HUDEP-2 (cell line): ENCODE results near the gene SPATS1.

Experiments used
- DNase-seq, 76 experiments: peaks; one replicate each; lab custom pipeline; 2025; ENCODE audit not compliant: unreplicated experiment in 76 of 76; lab: John Stamatoyannopoulos, UW

Gene SPATS1, protein sequence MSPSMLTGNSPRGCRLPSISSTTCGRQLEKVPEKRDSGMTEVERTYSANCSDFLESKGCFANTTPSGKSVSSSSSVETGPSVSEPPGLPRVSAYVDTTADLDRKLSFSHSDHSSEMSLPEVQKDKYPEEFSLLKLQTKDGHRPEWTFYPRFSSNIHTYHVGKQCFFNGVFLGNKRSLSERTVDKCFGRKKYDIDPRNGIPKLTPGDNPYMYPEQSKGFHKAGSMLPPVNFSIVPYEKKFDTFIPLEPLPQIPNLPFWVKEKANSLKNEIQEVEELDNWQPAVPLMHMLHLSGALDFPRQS

DNA sequence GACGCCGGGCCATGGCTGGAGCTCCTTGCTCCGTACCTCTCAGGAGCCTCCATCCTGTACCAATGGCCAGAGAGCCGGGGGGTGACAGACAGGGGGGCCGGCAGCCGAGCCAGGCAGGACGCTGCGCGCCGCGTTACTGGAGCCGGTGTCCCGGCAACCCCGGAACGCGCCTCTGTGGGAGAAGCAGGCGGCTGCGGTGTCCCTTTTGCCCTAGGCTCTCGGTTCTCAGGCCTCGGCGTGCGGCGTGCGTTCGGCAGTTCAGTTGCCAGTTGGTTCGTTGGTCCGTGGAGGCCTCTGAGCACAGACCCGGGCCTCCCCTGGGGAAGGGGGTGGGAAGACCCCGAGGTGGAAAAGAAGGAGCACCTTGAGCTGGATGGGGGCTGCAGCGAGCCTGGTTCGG is at the start of gene SPATS1:
SPATS1 (plus strand) TSS at position 162 of the 400 bp plus-strand sequence. CDS start 446 bp downstream, outside the sequence.
- DNase-seq: no peak

DNA sequence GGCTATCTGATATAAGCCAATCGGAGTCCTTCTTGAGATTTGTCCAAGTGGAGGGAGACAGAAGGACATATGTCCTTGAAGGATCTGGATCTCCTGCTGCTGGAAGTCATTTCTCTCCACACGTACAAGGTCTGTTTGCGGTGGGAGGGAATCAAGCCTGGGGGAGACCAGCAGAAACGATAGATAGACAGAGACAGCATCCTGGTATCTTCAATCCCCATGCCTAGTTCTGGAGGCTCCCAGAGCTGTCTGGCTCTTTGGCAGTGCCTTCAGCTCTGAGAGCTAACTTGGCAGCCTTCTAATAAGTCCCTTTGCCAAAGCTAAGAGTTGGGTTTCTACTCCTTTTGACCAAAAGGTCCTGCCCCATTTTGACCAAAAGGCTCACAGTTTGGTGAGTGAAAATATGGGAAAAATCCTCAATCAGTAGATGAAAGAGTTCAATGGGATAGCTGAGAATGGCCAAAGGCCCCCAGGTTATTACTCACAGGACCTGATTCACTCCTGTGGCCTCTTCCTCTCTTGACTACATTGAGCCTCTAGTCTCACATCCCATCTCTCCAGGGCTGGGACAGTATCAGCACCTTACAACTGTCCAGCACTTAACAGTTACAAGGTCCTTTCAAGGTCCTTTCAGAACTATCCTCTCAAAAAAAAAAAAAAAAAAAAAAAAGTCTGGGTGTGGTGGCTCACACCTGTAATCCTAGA is 49.6 kb upstream of the SPATS1 start:
- DNase-seq: no peak

DNA sequence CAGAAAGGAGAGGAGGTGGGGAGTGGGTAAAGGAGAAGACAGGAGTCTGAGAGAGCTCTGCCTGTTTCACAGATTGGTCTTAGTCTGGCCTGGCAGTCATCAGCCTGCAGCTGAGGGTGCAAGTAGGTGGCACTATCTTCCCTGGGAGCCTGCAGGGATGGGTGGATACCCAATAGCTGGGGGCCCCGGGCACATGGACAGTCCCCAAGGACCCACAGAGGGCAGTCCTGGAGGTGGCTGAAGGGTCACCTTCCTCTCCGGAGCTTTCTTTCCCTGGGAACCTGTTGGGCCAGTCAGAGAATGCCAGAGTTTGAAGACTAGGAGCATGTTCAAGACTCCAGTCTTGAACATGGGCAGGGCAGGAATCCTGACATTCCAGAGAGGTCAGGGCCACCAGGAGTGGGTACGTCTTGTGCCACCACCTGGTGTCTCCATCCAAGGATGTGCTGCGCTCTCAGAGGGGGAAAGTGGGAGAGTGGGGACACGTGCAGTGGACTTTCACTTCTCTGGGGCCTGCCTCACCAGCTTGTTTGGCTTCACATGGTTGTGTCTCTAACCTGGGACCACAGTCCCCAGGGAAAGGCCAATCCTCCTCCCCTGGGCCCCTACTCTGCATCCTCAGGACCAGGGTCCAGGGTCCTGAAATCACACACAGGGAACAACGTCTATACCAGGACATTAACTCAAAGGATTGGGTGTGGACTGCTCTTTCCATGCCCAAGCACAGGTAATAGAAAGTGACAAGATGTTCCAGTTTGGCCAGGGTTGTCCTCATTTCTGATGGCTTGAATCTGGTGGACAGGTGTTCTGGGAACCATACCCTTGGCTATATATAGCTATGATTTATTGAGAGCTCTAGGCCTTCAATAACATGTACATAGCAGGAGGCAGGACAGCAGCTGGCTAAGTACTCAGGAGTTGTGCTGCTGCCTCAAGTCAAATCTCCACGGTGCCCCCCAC is 47.3 kb upstream of the SPATS1 start:
- no peak for DNase-seq

DNA sequence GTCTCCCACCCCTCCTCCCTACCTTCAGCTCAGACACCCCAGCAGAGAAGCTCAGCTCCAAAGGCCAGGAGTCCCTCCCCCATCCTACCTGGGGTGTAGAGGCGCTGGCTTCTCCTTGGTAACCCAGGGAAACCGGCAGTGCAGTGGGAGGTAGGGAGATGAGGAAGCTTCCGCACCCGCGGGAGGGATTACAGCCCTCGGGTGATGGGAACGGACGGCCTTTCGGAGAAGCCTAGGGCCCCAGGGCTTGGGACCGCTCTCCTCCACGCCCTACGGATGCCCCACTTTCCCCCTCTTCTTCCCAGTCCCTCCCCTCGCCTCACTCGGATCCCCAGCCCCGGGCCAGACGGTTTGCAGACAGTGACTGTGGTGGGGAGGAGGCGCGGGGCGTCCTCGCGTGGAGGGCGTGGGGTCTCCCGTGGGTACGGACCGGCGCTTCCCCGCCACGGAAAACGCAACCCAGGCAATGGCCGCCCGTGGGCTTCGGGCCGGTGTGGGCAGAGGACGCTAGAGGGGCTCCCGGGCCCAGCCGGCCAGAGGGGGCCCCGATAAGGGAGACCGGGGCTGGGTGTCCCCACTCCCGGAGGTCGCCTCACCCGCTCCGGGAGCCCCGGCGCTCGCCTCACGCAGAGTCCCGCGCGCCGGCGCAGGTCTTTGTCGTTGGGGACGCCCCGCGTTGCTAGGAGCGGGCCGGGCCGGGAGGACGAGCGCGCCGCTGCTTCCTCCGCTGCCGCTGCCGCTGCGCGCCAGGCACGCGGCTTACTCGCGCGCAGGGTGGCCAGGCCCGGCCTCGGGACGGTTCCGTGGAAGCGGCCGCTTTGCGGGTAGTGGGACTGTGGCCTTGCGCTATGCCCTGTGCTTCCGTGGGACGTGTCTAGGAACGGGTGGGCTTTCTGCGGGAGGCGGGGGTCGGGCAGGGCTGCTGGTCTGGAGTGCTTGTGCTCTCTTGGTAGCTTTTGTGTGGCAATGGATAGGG is 45.1 kb upstream of the SPATS1 start:
- peak in 5 of 76 experiments; percentile 15 to 54 (median 21) for DNase-seq

DNA sequence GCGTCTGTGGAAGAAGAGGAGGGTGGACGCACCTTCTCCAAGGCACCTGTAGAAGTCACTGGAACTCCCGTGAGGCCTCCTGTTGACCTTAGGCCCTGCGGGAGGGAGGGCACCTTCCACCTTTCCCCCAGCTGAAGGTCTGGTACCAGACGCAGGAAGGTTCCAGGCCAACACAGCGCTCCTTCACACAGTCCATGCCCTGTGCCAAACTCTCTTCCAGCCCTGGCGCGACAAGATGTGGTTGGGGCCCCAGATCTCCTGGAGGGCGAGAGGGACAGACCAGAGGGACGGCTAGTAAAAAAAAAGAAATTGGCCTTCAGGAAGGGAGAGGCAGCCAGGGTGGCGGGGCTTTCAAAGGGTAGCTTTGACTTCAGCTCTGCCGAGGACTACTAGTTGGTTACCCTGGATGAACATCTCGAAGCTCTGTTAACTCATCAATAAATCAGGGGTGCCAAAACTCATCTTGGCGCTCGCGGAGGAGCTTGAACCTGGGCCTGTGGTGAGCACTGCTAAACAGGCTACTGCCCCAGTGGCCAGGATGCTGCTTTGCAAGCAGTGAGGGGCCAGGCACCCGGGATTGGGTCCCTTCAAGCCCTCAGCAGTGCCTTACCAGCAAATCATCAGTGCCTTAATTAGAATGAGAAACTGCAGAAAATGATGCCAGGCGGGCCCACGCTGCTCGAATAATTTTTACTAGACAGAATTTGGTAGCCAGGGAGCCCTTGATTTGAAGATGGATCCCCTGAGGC is 44.2 kb upstream of the SPATS1 start:
- peak in 1 of 76 experiments; percentile 8 for DNase-seq

DNA sequence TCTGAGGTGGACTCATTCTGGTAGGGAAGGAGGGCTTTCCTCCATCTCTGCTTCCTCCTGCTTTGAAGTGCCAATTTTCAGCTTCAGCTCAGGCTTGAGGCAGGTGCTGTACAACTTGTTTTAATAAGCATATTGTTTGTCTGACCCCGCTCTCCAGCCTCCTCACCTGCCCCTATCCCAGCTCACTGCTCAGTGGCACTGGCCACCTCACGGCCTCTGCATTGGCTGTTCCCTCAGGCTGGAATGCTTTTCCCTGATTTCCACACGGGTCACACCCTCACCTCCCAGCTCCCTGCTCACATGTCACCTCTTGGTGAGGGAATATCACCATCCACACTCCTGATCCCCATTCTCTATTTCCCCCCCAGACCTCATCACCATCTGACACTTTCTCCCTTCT is 43.6 kb upstream of the SPATS1 start:
- no peak for DNase-seq

DNA sequence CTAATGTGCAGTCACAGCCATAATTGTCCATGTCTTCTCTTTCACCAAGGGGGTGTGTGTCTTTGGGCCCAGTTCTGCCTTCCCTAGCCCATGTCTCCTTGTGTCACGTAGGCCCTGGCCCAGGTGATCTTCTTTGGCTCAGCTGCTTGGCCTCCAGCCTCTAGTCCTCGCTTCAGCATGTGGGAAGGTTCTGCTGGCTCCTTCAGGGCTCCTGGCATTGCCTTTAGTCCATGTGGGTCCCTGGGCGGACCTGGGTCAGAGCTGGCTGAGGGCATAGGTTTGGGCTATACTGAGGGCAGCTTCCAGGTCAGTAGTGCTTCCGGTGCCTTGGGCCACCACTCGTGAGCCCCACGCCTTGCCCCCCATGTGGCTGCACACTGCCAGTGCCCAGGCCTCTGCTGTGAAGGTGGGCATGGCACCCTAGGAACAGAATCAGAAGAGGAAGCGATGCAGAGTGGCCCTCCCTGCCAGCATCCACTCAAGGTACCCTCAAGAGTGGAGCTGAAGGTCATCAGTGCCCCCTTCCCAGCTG is 42.1 kb upstream of the SPATS1 start:
- no peak for DNase-seq

DNA sequence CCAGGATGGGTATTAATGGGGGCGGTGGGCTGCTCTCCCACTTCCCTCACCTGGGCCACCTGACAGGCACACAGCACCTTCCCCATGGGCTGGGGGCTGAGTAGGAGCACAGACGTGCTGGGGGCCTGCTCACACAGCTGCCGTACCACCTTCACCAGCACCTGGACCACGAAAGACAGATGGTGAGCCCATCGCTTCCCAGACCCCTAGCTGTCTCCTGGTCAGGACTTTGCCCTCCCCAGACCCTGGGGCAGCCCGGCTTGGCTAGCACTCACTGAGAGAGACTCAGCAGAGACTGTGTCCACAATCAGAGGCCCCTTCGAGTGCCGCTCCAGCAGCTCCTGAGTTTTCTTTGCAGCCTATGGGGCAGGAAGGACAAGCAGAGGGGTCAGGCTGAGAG is 41.3 kb upstream of the SPATS1 start:
- no peak for DNase-seq

DNA sequence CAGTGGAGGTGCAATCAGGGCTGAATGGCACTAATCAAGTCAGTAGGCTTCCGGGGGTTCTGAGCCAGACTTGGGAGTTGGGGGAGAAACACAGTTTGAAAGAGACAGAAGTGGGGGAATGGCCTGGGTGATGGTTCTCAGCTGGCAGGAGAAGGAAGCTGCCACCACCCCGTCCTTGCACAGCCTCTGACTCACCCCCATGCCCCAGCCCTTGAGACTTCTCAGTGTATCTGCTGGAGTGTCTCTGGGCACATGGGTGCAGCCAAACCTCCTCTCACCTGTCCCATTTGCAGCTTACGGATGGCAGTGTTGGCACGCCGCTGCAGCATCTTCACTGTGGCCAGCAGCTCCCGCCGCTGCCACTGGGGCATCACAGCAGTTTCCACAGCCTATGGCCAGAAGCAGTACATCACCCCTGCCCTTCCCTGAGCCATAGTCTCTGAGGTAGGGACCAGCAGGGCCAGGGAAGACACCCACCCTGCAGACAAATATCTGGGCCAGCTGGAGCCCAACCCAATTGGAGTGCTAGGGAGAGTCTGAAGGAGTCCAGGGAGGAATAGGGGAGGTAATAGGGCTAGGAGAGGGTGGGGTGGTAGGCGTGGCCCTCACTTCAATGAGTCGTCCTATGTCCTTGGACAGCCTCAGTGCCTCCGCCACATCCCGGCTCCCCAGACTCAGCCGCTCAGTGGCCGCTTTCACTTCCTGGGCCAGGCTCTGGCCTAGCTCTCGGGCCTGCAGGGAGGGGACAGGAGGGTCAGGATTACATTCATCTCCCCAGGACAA is 40.5 kb upstream of the SPATS1 start:
- DNase-seq: no peak

DNA sequence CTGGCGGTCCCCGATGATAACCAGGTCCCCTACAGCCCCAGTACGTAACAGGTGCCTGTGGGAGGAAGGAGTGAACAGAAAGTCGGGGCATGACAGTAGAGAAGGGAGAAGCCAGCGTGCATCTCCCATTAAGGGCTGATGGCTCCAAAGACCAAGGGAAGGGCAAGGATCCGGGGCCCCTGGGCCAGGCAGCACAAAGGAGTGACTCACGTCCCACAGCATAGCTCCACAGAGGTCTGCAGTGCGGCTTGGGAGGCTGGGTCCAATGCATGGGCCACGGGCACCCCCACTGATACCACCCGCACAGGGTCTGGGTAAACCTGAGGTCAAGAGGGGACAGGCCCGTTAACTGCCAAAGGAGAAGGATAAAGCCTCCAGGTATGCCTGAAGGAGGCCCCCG is 39.6 kb upstream of the SPATS1 start:
- no peak for DNase-seq

DNA sequence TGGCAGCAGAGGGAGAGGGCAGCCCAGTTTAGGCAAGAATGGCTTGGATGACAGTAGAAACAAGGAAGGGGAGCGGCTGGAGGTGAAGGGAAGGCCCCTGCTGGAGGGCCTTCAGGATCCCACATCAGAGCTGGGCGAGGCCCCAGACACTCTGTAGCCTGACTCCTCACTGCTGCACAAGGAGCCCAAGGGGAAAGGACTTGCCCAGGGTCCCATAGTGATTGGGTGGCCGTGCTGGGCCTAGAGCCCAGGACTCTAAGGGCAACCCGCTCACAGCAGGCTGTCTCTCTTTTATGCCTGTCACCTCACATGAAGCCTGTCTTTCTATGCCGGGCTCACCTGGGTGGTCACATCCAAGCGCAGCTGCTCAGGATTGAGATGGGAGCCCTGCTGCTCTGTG is 38.6 kb upstream of the SPATS1 start:
- DNase-seq: no peak

DNA sequence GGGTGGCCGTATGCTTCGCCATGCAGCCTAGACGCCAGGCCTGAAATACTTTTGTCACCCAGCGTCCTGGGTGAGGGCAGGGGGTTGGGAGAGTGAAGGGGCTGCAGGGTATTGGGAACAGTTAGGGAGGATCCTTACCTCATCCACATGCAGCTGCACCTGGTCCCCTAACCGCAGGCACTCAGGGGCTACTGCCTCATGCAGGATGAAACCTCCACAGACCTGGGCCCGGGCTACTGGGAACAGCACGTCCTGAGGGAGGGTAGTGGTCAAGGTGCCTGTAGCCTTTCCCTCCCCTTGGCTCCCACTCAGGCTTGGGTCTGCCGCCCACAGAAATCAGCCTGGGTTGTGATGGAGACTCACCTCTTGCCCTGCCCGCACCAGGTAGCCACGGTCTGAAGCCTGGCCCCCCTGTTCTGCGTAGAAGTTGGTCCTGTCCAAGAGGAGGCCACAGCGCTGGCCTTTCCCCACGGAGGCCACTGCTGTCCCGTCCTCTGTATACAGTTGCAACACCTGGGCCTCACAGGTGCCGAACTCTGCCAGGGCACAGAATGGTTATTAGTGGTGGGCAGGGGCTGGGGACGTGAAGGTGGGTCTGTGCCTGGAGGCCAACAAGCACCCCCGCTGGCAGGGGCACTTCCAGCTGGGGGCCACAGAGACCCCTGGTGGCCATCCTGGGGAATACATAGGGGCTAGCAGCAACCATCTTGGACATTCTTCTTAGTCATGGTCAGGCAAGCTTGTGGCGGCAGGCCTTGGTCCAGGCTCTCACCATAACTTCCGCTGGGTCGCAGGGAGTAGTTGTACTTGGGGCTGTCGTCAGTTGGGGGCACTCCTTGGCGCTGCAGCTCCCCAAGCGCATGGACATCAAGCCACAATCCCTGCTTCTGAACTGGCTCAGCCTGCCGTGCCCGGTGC is 37.9 kb upstream of the SPATS1 start:
- DNase-seq: peak in 30 of 76 experiments; percentile 11 to 45 (median 22)

DNA sequence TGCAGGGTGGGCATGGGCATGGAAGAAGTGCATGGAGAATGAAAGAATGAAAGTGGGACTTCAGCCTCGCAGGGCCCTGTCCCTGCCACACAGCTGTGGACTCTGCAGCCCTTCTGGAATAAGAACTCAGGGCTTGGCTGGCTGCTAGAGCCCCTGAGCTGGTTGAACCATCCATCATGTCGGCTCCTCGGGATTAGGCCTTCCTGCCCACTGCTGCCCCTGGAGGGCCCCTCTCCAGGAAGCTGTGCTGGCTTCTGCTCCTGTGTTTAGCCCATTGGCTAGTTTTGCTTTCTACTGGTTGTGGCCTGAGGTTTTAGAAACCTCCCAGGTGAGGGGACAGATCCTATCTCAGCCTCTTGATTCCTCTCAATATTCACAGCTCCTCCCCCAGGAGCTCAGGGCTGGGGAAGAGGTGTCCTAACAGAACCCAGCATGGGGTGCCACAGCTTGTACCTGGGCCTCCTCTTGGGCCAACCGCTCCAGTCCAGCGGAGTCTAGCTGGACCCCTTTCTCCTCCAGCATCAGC is 37.2 kb upstream of the SPATS1 start:
- DNase-seq: no peak

DNA sequence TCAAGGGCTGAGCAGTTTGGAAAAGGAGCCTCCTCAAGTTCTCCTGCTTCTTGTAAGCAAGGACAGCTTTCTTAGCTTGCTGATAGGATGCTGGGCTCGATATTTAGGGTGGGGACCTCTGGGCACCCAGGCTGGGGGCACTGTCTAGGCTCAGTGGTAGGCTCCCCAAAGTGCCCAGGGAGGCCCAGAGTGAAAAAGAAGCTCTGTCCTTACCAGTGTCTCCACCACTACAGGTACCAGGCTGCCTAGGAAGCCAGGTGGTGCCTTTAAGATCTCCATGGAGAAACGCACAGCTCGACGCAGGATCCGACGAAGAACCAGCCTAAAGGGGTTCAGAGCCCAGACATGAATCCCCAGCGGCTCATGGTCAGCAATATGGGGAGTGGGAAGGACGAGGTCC is 35.7 kb upstream of the SPATS1 start:
- DNase-seq: no peak

DNA sequence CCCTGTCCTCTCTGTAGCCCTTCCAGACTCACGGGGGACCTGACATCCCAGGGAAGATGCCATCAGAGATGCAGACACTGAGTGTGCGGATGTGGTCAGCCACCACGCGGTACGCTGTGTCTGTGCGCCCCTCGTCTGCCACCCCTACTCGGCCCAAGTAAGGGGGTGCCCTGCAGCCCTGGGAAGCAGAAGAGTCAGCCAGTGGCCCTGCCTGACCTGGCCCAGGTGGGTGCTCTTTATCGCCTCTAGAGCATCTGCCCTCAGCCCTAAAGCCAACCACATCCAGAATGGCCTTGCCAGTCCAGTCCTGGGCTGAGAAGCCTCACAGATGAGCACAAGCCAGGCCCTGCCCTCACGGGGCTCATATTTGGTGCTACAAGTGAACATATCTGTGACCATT is 35.2 kb upstream of the SPATS1 start:
- DNase-seq: no peak

DNA sequence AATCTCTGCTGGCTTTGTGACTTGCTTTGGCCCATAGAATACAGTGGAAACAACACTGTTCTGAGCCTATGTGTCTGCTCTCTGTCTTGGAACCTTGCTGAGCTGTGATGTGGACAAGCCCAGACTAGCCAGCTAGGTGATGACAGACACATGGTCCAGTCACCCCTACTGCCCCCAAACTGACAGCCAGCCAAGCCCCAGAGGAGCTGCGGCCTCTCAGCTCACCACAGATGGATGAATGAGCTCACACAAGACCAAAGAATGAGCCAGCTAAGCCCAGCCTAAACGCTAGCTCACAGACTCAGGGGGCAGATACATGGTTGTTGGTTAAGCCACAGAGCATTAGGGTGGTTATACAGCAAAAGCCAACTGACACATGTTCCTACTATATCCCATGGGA is 33.4 kb upstream of the SPATS1 start:
- no peak for DNase-seq

DNA sequence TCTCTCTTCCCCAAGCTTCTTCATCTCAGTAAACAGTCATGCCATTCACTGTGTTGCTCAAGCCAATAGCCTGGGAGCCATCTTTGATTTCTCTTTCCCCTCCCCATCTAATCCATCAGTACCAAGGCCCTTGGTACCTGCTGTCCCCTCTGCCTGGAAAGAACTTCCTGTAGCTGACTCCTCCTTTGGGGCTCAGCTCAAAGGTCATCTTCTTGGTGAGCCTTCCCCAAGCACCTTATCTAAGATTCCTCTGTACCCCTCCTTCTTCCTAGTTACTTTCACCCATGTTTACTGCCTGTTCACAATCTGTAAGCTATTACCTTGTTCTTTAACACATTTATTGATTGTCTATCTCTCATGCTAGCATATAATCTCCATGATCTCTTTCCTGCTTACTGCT is 32.8 kb upstream of the SPATS1 start:
- no peak for DNase-seq
